Activated naive CD4-positive, alpha-beta T cell treated with anti-CD3 and anti-CD28 coated beads for 36 hours (primary cell): Measurements from ENCODE around the gene ZNF239. TPM values are rescaled to one million over a fixed set of nuclear protein-coding genes. Genes with fewer than 3 reads are reported as not detected.
"Not testable (repeated sequence)": the region's sequence is repeated elsewhere in the genome, so short reads cannot be mapped to it uniquely, and the experiment has no call there.

Experiments
- CTCF ChIA-PET: fragments of 350-600 bp; sonication (Branson Sonifier 250); formaldehyde crosslinking; loops from one replicate; lab custom pipeline; 2021; ENCODE audit warnings: antibody characterized with exemption; lab: Charles Lee
- DNase-seq: peaks from one replicate; pipeline ENCODE4 v3.0.0-alpha.2; 2020
- H3K27ac Mint-ChIP-seq: one replicate; pipeline ENCODE4 v1.8.0; 2021; ENCODE audit warnings: mild to moderate bottlenecking, mixed read lengths
- H3K27me3 Mint-ChIP-seq: one replicate; pipeline ENCODE4 v1.8.0; 2021; ENCODE audit warnings: low read depth, mixed read lengths
- H3K36me3 Mint-ChIP-seq: one replicate; pipeline ENCODE4 v1.8.0; 2021; ENCODE audit warnings: low read depth, mixed read lengths
- H3K4me1 Mint-ChIP-seq: one replicate; pipeline ENCODE4 v1.8.0; 2021; ENCODE audit warnings: low read depth, mixed read lengths
- H3K4me3 Mint-ChIP-seq: one replicate; pipeline ENCODE4 v1.8.0; 2021; ENCODE audit warnings: mild to moderate bottlenecking, moderate library complexity, mixed read lengths
- H3K9me3 Mint-ChIP-seq: one replicate; pipeline ENCODE4 v1.8.0; 2021; ENCODE audit warnings: mixed read lengths
- intact Hi-C: fragments of 100-400 bp; cut with micrococcal nuclease; formaldehyde crosslinking; loops from one replicate; pipeline ENCODE4 v1.15.1; 2023
- total RNA-seq, 2 experiments: library from RNA; stranded (reverse); gene quantifications; one replicate each; pipeline ENCODE4 v1.2.3, GENCODE V29; 2021

ZNF239 gene
- total RNA-seq, 2 experiments from 2014 or later, result 2.0 to 2.5 TPM

DNA sequence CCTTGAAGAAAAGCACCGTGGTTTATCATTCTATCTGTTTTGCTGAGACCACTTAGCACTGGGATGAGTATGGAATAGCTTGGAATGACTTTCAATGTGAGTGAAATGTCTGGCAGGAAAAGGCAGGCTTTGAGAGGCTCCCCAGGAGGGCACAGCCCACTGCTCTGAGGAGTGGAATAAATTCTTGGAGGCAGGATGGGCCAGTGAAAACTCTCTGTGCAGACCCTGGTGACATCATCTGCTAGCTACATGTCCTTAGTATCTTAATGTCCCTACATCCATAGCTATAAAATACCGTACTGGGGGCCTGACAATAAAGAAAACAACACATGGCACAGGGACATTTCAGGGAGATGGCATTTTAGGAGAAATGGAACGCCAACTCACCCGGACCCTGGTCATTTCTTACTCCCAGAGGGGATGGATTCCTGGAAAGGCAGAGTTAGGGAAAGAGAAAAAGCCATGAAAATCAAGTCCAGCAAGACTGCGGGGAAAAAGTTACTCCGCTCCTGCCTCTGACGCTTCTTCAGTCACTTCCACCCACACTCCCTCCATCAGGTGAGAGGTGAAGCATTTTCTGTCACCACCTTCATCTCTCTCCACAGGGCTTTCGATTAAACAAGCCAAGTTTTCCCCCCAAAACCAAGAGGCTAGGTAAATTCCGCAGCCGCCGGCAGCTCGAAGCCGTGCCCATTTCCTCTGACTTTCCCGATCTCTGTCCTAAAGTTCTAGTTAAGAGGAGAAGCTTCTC, 991 bp downstream of the ZNF239 start:
- peaks cover 56% of the 10 kb centered on the region for H3K4me1 Mint-ChIP-seq
- intact Hi-C loops, result loop anchor here (5.0 kb wide), 2 partner anchors 74 to 176 kb away; partner anchors contain the start of gene ZNF32
- H3K27me3 Mint-ChIP-seq, result no peaks in the 10 kb centered on the region
- H3K27ac Mint-ChIP-seq, result peak overlapping the region; percentile 43
- H3K4me3 Mint-ChIP-seq, result peak overlapping the region; percentile 70
- DNase-seq, result no peak
- peaks cover 39% of the 10 kb centered on the region for H3K36me3 Mint-ChIP-seq
- CTCF ChIA-PET, result interaction anchor here (0.6 kb wide), 1 partner anchor 116 kb away, joined by 3 read pairs; no protein-coding TSS in a partner anchor
- H3K9me3 Mint-ChIP-seq, result peaks cover 21% of the 10 kb centered on the region

DNA sequence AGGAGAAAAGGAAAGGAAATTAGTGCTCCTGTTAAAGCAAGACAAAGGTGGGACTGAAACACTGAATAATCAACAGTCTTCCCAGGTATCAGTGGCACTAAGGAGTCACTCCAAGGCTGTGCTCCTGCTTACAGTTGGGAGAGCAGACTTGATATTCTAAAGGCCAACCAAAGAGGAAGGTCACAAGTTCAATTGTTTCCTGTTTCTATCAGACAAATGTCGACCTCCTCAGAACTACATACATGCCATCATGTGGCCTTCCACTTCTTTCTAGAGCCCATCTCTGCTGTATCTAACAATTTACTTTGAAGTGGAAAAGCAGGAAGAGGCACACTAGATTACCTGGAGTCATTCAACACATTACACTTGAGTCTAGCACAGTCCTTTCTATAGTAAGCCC, 3.4 kb downstream of the ZNF239 start:
- Mint-ChIP-seq H3K4me3 (no peak overlapping the region), H3K9me3 (peaks cover 14% of the 10 kb centered on the region), H3K27ac (peak overlapping the region; percentile 63), H3K4me1 (peaks cover 49% of the 10 kb centered on the region), H3K36me3 (peaks cover 44% of the 10 kb centered on the region), H3K27me3 (no peaks in the 10 kb centered on the region)
- intact Hi-C loops, result loop anchor here (5.0 kb wide), 2 partner anchors 76 to 174 kb away; partner anchors contain the start of gene ZNF32
- DNase-seq, result no peak
- CTCF ChIA-PET, result no interaction called here

- Mint-ChIP-seq H3K4me1 (peaks cover 36% of the 10 kb centered on the region), H3K4me3 (no peak overlapping the region), H3K27me3 (no peaks in the 10 kb centered on the region), H3K27ac (no peak overlapping the region), H3K36me3 (peaks cover 39% of the 10 kb centered on the region), H3K9me3 (peaks cover 2% of the 10 kb centered on the region)
- intact Hi-C loops, result loop anchor here (5.0 kb wide), 2 partner anchors 78 to 172 kb away; partner anchors contain the start of gene ZNF32
- CTCF ChIA-PET, result no interaction called here
- no peak for DNase-seq
Observed at GRCh38 chr10:43569681-43570080, 4.7 kb downstream of the ZNF239 start.

DNA sequence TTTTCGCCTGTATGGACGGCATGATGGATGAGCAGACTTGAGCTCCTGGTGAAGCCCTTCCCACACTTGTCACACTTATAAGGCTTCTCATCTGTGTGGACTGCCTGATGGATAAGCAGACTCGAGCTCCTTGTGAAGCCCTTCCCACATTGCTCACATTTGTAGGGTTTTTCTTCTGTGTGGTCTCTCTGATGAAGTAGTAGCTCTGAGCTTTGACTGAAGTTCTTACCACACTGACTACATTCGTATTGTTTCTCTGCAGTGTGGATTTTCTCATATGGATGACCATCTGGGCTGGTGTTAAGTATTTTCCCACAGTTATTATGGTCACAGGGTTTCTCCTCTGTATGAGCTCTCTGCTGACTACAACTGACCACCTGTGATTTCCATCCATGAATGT, 17.2 kb downstream of the ZNF239 start:
- DNase-seq, result no peak
- peaks cover 80% of the 10 kb centered on the region for H3K36me3 Mint-ChIP-seq
- H3K9me3 Mint-ChIP-seq, result peaks cover 72% of the 10 kb centered on the region
- CTCF ChIA-PET, result no interaction called here
- no peaks in the 10 kb centered on the region for H3K27me3 Mint-ChIP-seq
- H3K4me3 Mint-ChIP-seq, result no peak overlapping the region
- no peak overlapping the region for H3K27ac Mint-ChIP-seq
- no peaks in the 10 kb centered on the region for H3K4me1 Mint-ChIP-seq
- intact Hi-C loops, result no loop called here

GRCh38 chr10:43543746-43544145, 30.7 kb downstream of the ZNF239 start:
- H3K4me3 Mint-ChIP-seq, H3K36me3 Mint-ChIP-seq, H3K27me3 Mint-ChIP-seq, intact Hi-C loops, H3K27ac Mint-ChIP-seq, CTCF ChIA-PET, DNase-seq, H3K4me1 Mint-ChIP-seq: not testable (repeated sequence)
- peaks cover 14% of the 10 kb centered on the region for H3K9me3 Mint-ChIP-seq

- peaks cover 72% of the 10 kb centered on the region for H3K9me3 Mint-ChIP-seq
- H3K27ac Mint-ChIP-seq, result no peak overlapping the region
- H3K27me3 Mint-ChIP-seq, result no peaks in the 10 kb centered on the region
- H3K4me1 Mint-ChIP-seq, result no peaks in the 10 kb centered on the region
- CTCF ChIA-PET, result no interaction called here
- no peak overlapping the region for H3K4me3 Mint-ChIP-seq
- intact Hi-C loops, result no loop called here
- peaks cover 31% of the 10 kb centered on the region for H3K36me3 Mint-ChIP-seq
- DNase-seq, result no peak
Observed at GRCh38 chr10:43524434-43525247, 49.8 kb downstream of the ZNF239 start.

Other genes starting within 250 kb of the ZNF239 start
- not detected for gene FXYD4, start 203.0 kb downstream of the ZNF239 start, total RNA-seq
- 100 to 1,000 TPM; 379 to 383 TPM for gene HNRNPF, start 165.4 kb downstream of the ZNF239 start, total RNA-seq
- 1 to 10 TPM; 2.3 to 2.7 TPM for gene ZNF487, start 137.5 kb downstream of the ZNF239 start, total RNA-seq
- gene ZNF485, start 31.8 kb upstream of the ZNF239 start, total RNA-seq, result 1 to 10 TPM; 5.2 to 5.4 TPM
- 10 to 100 TPM; 17.8 to 17.9 TPM for gene ZNF32, start 74.3 kb upstream of the ZNF239 start, total RNA-seq